HuH-7.5 (cell line): ENCODE measurements around the gene SOBP.
A peak's percentile ranks its signal among the peaks of the same experiment; 100 is the strongest.

Experiments used
- DNase-seq: peaks from one replicate; pipeline ENCODE4 v3.0.0; 2011; ENCODE audit warnings: low spot score

SOBP gene

GRCh38 chr6:107689951-107690642 lies 200.2 kb downstream of the SOBP start:
- DNase-seq, result no peak

GRCh38 chr6:107690643-107691061 lies 200.7 kb downstream of the SOBP start:
- DNase-seq, result no peak

GRCh38 chr6:107691062-107691751 lies 201.3 kb downstream of the SOBP start:
- DNase-seq, result no peak

GRCh38 chr6:107692351-107692750 lies 202.4 kb downstream of the SOBP start:
- DNase-seq, result no peak

- no peak for DNase-seq
Observed at GRCh38 chr6:107695061-107695720, 205.3 kb downstream of the SOBP start.

- DNase-seq, result no peak
Observed at GRCh38 chr6:107697682-107698081, 207.8 kb downstream of the SOBP start.

- DNase-seq, result no peak
Observed at GRCh38 chr6:107698146-107698545, 208.2 kb downstream of the SOBP start.

GRCh38 chr6:107699254-107699653 lies 209.3 kb downstream of the SOBP start:
- DNase-seq, result no peak

- DNase-seq, result no peak
Observed at GRCh38 chr6:107699697-107700325, 209.9 kb downstream of the SOBP start.

GRCh38 chr6:107703606-107704005 lies 213.7 kb downstream of the SOBP start:
- no peak for DNase-seq

- DNase-seq, result peak; percentile 53
Observed at GRCh38 chr6:107704347-107705013, 214.6 kb downstream of the SOBP start.

GRCh38 chr6:107706516-107707115 lies 216.7 kb downstream of the SOBP start:
- no peak for DNase-seq

GRCh38 chr6:107707346-107708275 lies 217.7 kb downstream of the SOBP start:
- DNase-seq, result no peak

- DNase-seq, result no peak
Observed at GRCh38 chr6:107708435-107708834, 218.5 kb downstream of the SOBP start.

- DNase-seq, result no peak
Observed at GRCh38 chr6:107709341-107709740, 219.4 kb downstream of the SOBP start.
